Activated CD8-positive, alpha-beta memory T cell treated with anti-CD3 and anti-CD28 coated beads, Interleukin-2, amount 50 U/mL, for 48 hours (primary cell): ENCODE results near the gene TMEM178A.
"Not testable (repeated sequence)": the region's sequence is repeated elsewhere in the genome, so short reads cannot be mapped to it uniquely, and the experiment has no call there.

Source experiments
- DNase-seq: peaks from one replicate; pipeline ENCODE4 v3.0.0-alpha.2; 2020

Gene TMEM178A

GRCh38 chr2:39718483-39718882 lies 52.8 kb downstream of the TMEM178A start:
- DNase-seq, result no peak

- no peak for DNase-seq
These were observed 53.6 kb downstream of the TMEM178A start for GRCh38 chr2:39719317-39719716.

- no peak for DNase-seq
These were observed 55.3 kb downstream of the TMEM178A start for GRCh38 chr2:39720970-39721369.

- no peak for DNase-seq
These were observed 57.8 kb downstream of the TMEM178A start for GRCh38 chr2:39723497-39723896.

GRCh38 chr2:39723946-39724827 lies 58.5 kb downstream of the TMEM178A start:
- DNase-seq, result no peak

GRCh38 chr2:39724828-39725144 lies 59.1 kb downstream of the TMEM178A start:
- DNase-seq, result no peak

GRCh38 chr2:39725401-39725800 lies 59.7 kb downstream of the TMEM178A start:
- no peak for DNase-seq

- DNase-seq, result not testable (repeated sequence)
These were observed 62.4 kb downstream of the TMEM178A start for GRCh38 chr2:39728085-39728484.

GRCh38 chr2:39728941-39729351 lies 63.2 kb downstream of the TMEM178A start:
- no peak for DNase-seq

GRCh38 chr2:39730276-39730675 lies 64.6 kb downstream of the TMEM178A start:
- DNase-seq, result no peak

GRCh38 chr2:39730685-39731302 lies 65.1 kb downstream of the TMEM178A start:
- no peak for DNase-seq

GRCh38 chr2:39731546-39731945 lies 65.8 kb downstream of the TMEM178A start:
- no peak for DNase-seq

- DNase-seq, result no peak
These were observed 66.8 kb downstream of the TMEM178A start for GRCh38 chr2:39732482-39732881.

GRCh38 chr2:39733070-39733674 lies 67.5 kb downstream of the TMEM178A start:
- no peak for DNase-seq

- no peak for DNase-seq
These were observed 68.7 kb downstream of the TMEM178A start for GRCh38 chr2:39734445-39734844.

GRCh38 chr2:39735648-39736047 lies 69.9 kb downstream of the TMEM178A start:
- no peak for DNase-seq

- no peak for DNase-seq
These were observed 70.9 kb downstream of the TMEM178A start for GRCh38 chr2:39736640-39737039.

- DNase-seq, result no peak
These were observed 71.9 kb downstream of the TMEM178A start for GRCh38 chr2:39737661-39738060.

GRCh38 chr2:39738936-39739335 lies 73.2 kb downstream of the TMEM178A start:
- no peak for DNase-seq

GRCh38 chr2:39739386-39739785 lies 73.7 kb downstream of the TMEM178A start:
- no peak for DNase-seq

GRCh38 chr2:39741871-39742270 lies 76.2 kb downstream of the TMEM178A start:
- DNase-seq, result no peak

GRCh38 chr2:39743269-39743776 lies 77.6 kb downstream of the TMEM178A start:
- DNase-seq, result no peak

- no peak for DNase-seq
These were observed 89.7 kb downstream of the TMEM178A start for GRCh38 chr2:39755466-39755865.

- DNase-seq, result no peak
These were observed 91.4 kb downstream of the TMEM178A start for GRCh38 chr2:39757156-39757555.
